Epithelial cell of alveolus of lung (primary cell): ENCODE data around the gene AP2B1. TPM values are rescaled to one million over a fixed set of nuclear protein-coding genes. Genes with fewer than 3 reads are reported as not detected.

Source experiments
- total RNA-seq: library from RNA; depleted of rRNA; stranded (reverse); fragments of >200 nt; gene quantifications from 2 replicates; pipeline ENCODE4 v1.2.1, GENCODE V29; 2015

The AP2B1 gene
- 80.9 and 86.1 TPM in 2 replicates for total RNA-seq

GRCh38 chr17:35587074-35587961 lies at the start of gene AP2B1:
Gene AP2B1 (plus strand): TSS chr17:35587322. CDS start chr17:35594031, 6,709 bp downstream.

GRCh38 chr17:35537601-35538141 lies 49.5 kb upstream of the AP2B1 start, which contains the start of gene SLFN12L:
Gene SLFN12L (minus strand): TSS chr17:35537678. CDS start chr17:35522364, 15,314 bp downstream.

GRCh38 chr17:35560703-35561102 lies 26.4 kb upstream of the AP2B1 start, which contains the start of gene SLFN14:
Gene SLFN14 (minus strand): TSS chr17:35560819. CDS start chr17:35558062, 2,757 bp downstream.

DNA sequence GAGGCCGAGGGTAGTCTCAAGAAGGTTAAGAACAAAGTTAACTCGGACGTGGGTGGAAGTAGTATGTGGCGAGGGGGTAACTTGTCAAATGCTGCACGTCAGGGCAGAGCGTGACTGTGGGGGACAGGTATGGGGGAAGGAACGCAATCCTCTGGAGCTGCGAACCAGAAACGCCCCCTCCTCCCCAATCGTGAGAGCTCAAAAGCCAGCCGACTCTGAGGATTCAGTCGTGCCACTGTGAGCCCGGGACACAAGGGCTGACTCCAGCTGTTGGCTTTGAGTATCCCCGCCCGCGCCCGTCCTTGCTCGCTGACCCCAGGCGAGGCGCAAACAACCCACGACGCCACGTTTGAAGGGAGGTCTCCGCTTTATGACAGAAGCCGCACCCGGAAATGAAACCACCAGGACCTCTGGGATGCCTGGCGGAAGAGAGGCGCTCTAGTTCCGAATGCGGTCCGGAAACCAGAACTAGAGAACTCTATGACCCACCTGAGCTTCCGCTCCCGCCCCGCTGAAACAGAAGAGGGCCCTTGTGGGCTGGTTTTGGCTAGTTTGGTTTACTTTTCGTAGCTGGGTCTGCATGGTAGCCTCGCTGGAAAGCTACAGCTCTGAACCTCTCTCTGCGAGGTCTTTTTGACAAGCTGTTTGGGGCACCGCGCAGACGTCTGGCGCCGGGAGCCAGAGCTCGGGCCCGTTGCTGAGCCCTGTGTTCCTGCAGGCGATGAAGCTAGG lies 8.8 kb upstream of the AP2B1 start, which contains the start of gene PEX12:
Gene PEX12, minus strand, starts transcription at position 375 of the 732 bp plus-strand sequence. CDS start 550 bp downstream, outside the sequence.

DNA sequence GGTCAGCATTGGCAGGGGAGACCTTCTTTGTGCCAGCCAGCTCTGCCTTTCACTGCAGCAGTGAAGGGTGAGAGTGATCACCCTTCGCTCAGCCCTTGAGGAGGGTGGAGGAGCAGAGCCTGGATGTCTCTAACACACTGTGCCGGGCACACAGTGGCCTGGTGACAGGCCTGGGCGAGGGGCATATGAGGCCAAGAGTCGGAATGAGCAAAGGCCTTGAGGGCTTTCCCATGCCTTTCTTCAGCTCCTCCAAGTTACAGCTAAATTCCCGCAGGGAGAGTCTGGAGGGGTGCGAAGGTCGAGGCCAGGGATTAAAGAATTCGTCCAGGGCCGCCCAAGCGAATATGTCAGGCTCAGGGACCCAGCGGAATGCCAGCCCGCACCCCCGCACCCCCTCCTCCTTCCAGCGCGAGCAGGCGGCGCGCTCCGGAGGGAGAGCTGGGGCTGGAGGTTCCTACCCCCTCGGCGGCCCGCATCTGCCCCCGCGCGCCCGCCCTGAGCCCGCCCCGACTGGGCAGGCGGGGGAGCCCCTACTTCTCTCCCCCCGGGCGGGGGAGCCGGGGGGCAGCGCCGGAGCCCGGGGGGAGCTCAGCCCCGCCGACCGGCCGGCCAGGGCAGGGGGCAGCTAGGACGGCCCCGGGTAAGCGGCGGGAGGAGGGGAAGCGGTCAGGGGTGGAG lies 144.3 kb downstream of the AP2B1 start, which contains the start of gene RASL10B:
Gene RASL10B, plus strand, starts transcription at position 401 of the 678 bp plus-strand sequence. CDS start 3,546 bp downstream, outside the sequence.

GRCh38 chr17:35752945-35753764 lies 166.0 kb downstream of the AP2B1 start, which contains the start of gene GAS2L2:
Gene GAS2L2 (minus strand): TSS chr17:35753239. CDS start chr17:35752850, 389 bp downstream.

DNA sequence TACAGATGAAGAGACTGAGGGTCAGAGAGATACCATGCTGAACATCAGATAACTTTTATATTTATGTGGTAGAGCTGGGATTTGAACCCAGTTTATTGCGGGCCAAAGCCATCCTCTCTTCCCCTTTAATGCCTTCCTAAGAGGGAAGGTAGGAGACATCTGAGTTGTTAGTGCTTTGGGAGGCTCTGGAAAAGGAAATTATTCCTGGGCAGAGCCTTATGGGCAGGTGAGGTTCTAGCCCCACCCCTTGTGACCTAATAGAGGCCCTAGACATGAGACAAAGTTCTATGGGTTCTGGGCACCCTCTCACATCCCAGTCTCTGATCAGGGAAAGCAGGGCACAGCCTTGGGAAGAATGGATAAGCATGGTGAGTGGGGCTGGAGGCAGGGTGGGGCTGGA lies 173.5 kb downstream of the AP2B1 start, which contains the start of gene C17orf50:
Gene C17orf50, plus strand, starts transcription at position 301 of the 400 bp plus-strand sequence. Its CDS starts 55 bp downstream, at position 356.

Other genes starting within 250 kb of the AP2B1 start
- 36.2 and 64.8 TPM in 2 replicates for gene SLFN11, start 213.7 kb upstream of the AP2B1 start, total RNA-seq
- 13.7 and 14.8 TPM in 2 replicates for gene SLFN12, start 154.8 kb upstream of the AP2B1 start, total RNA-seq
- 1.8 and 2.6 TPM in 2 replicates for gene SLFN13, start 138.6 kb upstream of the AP2B1 start, total RNA-seq
- 0.13 TPM in 1 of 2 replicates, not detected in the other for gene SLFN12L, start 49.6 kb upstream of the AP2B1 start, total RNA-seq
- not detected in 2 replicates for gene SLFN14, start 26.5 kb upstream of the AP2B1 start, total RNA-seq
- gene PEX12, start 8.8 kb upstream of the AP2B1 start, total RNA-seq, result 4.7 and 6.7 TPM in 2 replicates
- 4.0 and 11.3 TPM in 2 replicates for gene RASL10B, start 144.3 kb downstream of the AP2B1 start, total RNA-seq
- not detected in 2 replicates for gene GAS2L2, start 165.9 kb downstream of the AP2B1 start, total RNA-seq
- gene C17orf50, start 173.6 kb downstream of the AP2B1 start, total RNA-seq, result not detected in 2 replicates
- gene MMP28, start 208.3 kb downstream of the AP2B1 start, total RNA-seq, result 0.13 TPM in 1 of 2 replicates, not detected in the other
- gene TAF15, start 222.2 kb downstream of the AP2B1 start, total RNA-seq, result 25.0 and 40.4 TPM in 2 replicates